Motor neuron (in vitro differentiated cells): ENCODE data around the gene SGCE. TPM values are rescaled to one million over a fixed set of nuclear protein-coding genes. Genes with fewer than 3 reads are reported as not detected.

Source experiments
- ATAC-seq, 8 experiments: fragments of 200-7000 bp; cut with Tn5 transposase; replicated peaks in 6 of 8; 2 replicates each; pipeline ENCODE4 v1.8.0; 2021; ENCODE audit warnings: mild to moderate bottlenecking in 8 of 8, moderate library complexity in 8 of 8
- H3K27ac ChIP-seq, 2 donors: fragments of 250-450 bp; sonication (Bioruptor Pico); 2 replicates each; pipeline ENCODE4 v1.9.0; 2021; ENCODE audit warnings: antibody characterized with exemption in 2 of 2, mild to moderate bottlenecking in 2 of 2, moderate library complexity in 1 of 2
- H3K4me1 ChIP-seq, 2 donors: fragments of 250-450 bp; sonication (Bioruptor Pico); replicated peaks in 1 of 2; 2 replicates each; pipeline ENCODE4 v1.6.1; 2021; ENCODE audit warnings: antibody characterized with exemption in 2 of 2, mild to moderate bottlenecking in 2 of 2, moderate library complexity in 1 of 2
- H3K4me3 ChIP-seq, 5 donors: fragments of 250-450 bp; sonication (Bioruptor Pico); 2 replicates each; pipeline ENCODE4 v1.9.0; 2021; ENCODE audit warnings: antibody characterized with exemption in 5 of 5, mild to moderate bottlenecking in 5 of 5, moderate library complexity in 4 of 5
- WGBS, 10 experiments: fragments of 450-650 bp; shearing (Covaris generic); methylation state at CpG; one replicate each; pipeline ENCODE4 v1.0.0; 2022; 5-methylcytosine and 5-hydroxymethylcytosine counted together
- in situ Hi-C, 9 experiments: fragments of 400-800 bp; cut with MboI; loops; one replicate each; pipeline ENCODE4 v1.15.0; 2021; ENCODE audit warnings: low sequenced_read_pairs in 9 of 9, low pct_unique_long_range_greater_than_20kb in 2 of 9; ENCODE audit not compliant: unreplicated experiment in 9 of 9
- total RNA-seq, 8 experiments: library from RNA; unstranded; fragments of 300-600 nt; gene quantifications; 2 replicates each; pipeline versions ENCODE4 v1.2.3 to v1.2.4, GENCODE V29; 2022

SGCE gene
- total RNA-seq, 8 experiments from 2014 or later = 1.3 to 76.3 (median 30.4) TPM

DNA sequence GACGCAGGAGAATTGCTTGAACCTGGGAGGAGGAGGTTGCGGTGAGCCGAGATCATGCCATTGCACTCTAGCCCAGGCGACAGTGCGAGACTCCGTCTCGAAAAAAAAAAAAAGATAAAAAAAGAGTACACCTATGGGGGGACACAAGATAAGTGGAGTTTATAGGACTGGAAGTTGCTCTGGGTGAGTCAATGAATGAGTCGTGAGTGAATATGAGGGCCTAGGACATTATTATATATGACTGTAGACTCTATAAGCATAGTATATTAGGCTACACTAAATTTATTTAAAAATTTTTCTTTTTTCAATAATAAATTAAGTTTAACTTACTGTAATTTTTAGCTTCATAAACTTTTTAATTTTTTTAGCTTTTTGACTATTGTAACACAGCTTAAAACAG, 19.4 kb upstream of the SGCE start:
- WGBS, 10 experiments = 65 to 100% (median 92%) methylated on average over 1 to 8 of the region's 8 CpGs; no CpG with 5 or more reads in 1 of the 10 experiments
- Histone ChIP-seq H3K27ac (no peak overlapping the region), H3K4me3 (no peak overlapping the region), H3K4me1 (no peaks in the 10 kb centered on the region)
- ATAC-seq = no peak
- in situ Hi-C loops = no loop called here

DNA sequence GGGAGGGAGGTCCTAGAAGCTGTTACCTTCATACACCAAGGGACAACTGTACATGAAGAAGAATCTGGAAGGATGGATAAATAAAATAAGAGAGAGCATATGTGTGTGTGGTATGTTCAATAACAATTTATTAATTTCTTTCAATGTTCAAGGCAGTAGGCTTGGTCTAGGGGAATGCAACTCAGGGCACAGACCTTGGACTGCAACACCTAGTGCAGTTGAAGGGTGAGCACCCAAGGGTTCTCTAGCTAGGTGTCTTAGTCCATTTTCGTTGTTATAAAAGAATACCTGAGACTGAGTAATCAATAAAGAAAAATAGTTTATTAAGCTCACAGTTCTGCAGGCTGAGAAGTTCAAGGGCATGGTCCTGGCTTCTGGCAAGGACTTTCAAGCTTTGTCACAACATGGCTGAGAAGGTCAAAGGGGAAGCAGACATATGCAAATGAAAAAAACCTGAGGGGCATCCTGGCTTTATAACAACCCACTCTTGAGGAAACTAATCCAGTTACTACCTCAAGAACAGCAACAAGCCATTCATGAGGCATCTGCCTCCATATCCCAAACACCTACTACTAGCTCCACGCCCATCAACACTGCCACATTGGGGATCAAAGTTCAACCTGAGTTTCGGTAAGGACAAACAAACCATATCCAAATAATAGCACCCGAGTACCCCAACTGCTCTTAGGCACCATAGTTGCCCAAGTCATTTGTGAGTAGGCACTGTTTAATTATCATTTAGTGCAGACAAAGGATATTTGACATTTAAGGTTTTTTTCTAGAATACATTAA, 15.7 kb upstream of the SGCE start:
- Histone ChIP-seq H3K4me1 (no peaks in the 10 kb centered on the region), H3K27ac (no peak overlapping the region), H3K4me3 (no peak overlapping the region)
- WGBS, 10 experiments = 38 to 100% (median 83%) methylated on average over 1 to 4 of the region's 4 CpGs; no CpG with 5 or more reads in 1 of the 10 experiments
- ATAC-seq = no peak
- in situ Hi-C loops = loop anchor here in 1 of 9 experiments (25.0 kb wide), 1 partner anchor 209 kb away; no protein-coding TSS in a partner anchor

DNA sequence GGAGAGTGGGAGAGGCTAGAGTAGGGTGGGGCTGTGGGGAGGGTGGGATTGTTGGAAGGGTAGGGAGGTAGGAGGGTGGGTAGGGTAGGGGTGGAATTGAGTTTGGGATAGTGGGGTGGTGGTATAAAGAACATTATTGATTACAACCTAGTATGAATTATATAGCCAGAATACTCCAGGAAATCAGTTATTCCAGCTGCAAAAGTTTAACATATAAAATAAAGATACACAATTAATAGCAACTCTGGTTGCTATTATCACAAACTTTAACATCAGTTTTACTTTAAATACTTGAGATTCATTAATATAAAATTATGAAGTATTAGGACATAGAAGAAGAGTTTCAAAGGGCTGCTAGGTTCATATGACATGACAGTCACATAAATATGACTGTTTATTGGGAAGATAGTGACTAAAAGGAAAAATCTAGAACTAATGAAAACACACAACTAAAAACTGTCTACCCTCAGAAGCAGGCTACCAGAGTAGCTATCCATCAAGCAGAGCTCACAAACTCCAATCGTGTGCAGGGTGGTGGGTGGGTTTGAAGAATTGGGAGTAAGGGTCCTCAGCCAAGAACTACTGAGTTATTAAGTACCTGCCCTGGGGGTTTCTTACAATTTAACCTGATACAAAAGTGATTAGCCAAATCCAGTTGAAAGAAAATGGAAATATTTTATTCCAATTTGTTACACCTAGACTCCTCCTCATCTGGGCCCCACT, 14.0 kb upstream of the SGCE start:
- no peak for ATAC-seq
- Histone ChIP-seq H3K4me1 (no peaks in the 10 kb centered on the region), H3K4me3 (no peak overlapping the region), H3K27ac (no peak overlapping the region)
- WGBS, 10 experiments = 33 to 100% (median 78%) methylated on average over 1 of the region's 1 CpG; no CpG with 5 or more reads in 4 of the 10 experiments
- in situ Hi-C loops = loop anchor here in 1 of 9 experiments (25.0 kb wide), 1 partner anchor 208 kb away; no protein-coding TSS in a partner anchor

- 33 to 100% (median 80%) methylated on average over 1 to 3 of the region's 3 CpGs; no CpG with 5 or more reads in 2 of the 10 experiments for WGBS, 10 experiments
- Histone ChIP-seq H3K4me1 (no peaks in the 10 kb centered on the region), H3K4me3 (no peak overlapping the region), H3K27ac (no peak overlapping the region)
- in situ Hi-C loops = loop anchor here in 1 of 9 experiments (25.0 kb wide), 1 partner anchor 205 kb away; no protein-coding TSS in a partner anchor
- ATAC-seq = no peak
Measured at GRCh38 chr7:94666879-94667587, 11.1 kb upstream of the SGCE start.

DNA sequence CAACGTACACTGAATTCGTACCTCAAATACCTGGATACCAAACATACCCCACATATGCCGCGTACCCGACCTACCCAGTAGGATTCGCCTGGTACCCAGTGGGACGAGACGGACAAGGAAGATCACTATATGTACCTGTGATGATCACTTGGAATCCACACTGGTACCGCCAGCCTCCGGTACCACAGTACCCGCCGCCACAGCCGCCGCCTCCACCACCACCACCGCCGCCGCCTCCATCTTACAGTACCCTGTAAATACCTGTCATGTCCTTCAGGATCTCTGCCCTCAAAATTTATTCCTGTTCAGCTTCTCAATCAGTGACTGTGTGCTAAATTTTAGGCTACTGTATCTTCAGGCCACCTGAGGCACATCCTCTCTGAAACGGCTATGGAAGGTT, 9.5 kb upstream of the SGCE start:
- 80 to 91% (median 88%) methylated on average over 1 to 4 of the region's 18 CpGs; no CpG with 5 or more reads in 6 of the 10 experiments for WGBS, 10 experiments
- Histone ChIP-seq H3K4me1 (no peaks in the 10 kb centered on the region), H3K4me3 (no peak overlapping the region), H3K27ac (no peak overlapping the region)
- in situ Hi-C loops = loop anchor here in 1 of 9 experiments (25.0 kb wide), 1 partner anchor 203 kb away; no protein-coding TSS in a partner anchor
- ATAC-seq = no peak

- Histone ChIP-seq H3K27ac (no peak overlapping the region), H3K4me3 (no peak overlapping the region), H3K4me1 (no peaks in the 10 kb centered on the region)
- 90 to 100% (median 99%) methylated on average over 1 to 14 of the region's 23 CpGs; no CpG with 5 or more reads in 3 of the 10 experiments for WGBS, 10 experiments
- in situ Hi-C loops = loop anchor here in 1 of 9 experiments (25.0 kb wide), 1 partner anchor 202 kb away; no protein-coding TSS in a partner anchor
- peak in 2 of 8 experiments; percentile 16 for ATAC-seq
Measured at GRCh38 chr7:94664023-94664422, 8.1 kb upstream of the SGCE start.

- Histone ChIP-seq H3K4me3 (no peak overlapping the region), H3K27ac (no peak overlapping the region), H3K4me1 (no peaks in the 10 kb centered on the region)
- no peak for ATAC-seq
- 33 to 100% (median 79%) methylated on average over 1 of the region's 1 CpG; no CpG with 5 or more reads in 2 of the 10 experiments for WGBS, 10 experiments
- in situ Hi-C loops = loop anchor here in 1 of 9 experiments (25.0 kb wide), 1 partner anchor 200 kb away; no protein-coding TSS in a partner anchor
Measured at GRCh38 chr7:94662548-94662947, 6.6 kb upstream of the SGCE start.

- in situ Hi-C loops = loop anchor here in 1 of 9 experiments (25.0 kb wide), 1 partner anchor 198 kb away; no protein-coding TSS in a partner anchor
- no peak for ATAC-seq
- Histone ChIP-seq H3K4me3 (no peak overlapping the region), H3K4me1 (no peaks in the 10 kb centered on the region), H3K27ac (no peak overlapping the region)
Measured at GRCh38 chr7:94660006-94660405, 4.1 kb upstream of the SGCE start.

- no peak for ATAC-seq
- H3K4me3 ChIP-seq = peak overlapping the region; percentile 14 to 53 (median 19)
- H3K4me1 ChIP-seq = no peaks in the 10 kb centered on the region
- 20 to 90% (median 73%) methylated on average over 1 to 2 of the region's 2 CpGs; no CpG with 5 or more reads in 2 of the 10 experiments for WGBS, 10 experiments
- no peak overlapping the region for H3K27ac ChIP-seq
- in situ Hi-C loops = loop anchor here in 1 of 9 experiments (25.0 kb wide), 1 partner anchor 197 kb away; no protein-coding TSS in a partner anchor
Measured at GRCh38 chr7:94658826-94659225, 2.9 kb upstream of the SGCE start.

DNA sequence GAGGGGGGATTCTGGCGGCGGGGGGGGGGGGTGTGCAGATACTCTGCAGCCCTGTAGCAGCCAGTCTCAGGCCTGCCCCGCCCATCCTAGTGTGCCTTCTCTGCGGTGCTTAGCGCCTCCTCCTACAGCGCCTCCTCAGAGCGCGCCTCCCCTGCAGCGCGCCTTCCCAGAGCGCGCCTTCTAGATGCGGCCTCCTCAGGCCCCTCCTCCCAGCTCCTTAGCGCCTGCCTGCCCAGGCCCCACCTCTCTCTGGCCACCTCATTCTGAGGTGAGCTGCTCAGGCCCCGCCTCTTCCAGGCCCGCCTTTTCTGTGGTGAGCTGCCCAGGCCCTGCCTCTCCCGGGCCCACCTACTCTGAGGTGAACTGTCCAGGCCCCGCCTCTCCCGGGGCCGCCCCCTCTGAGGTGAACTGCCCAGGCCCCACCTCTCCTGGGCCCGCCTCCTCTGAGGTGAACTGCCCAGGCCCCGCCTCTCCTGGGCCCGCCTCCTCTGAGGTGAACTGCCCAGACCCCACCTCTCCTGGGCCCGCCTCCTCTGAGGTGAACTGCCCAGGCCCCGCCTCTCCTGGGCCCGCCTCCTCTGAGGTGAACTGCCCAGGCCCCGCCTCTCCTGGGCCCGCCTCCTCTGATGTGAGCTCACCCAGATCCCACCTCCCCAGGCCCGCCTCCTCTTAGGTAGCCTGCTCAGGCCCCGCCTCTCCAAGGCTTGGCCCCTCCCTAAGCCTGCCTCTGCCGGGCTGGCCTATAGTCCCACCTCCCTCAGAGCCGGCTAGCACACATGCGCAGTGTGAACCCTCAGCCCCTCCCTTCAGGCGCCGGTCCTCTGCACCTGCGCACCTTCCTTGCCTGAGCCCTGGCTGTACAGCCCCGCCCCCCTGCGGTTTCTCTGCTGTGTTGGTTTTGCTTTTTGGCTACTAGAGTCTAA, 2.1 kb upstream of the SGCE start:
- ATAC-seq = peak; percentile 81 to 86 (median 84)

DNA sequence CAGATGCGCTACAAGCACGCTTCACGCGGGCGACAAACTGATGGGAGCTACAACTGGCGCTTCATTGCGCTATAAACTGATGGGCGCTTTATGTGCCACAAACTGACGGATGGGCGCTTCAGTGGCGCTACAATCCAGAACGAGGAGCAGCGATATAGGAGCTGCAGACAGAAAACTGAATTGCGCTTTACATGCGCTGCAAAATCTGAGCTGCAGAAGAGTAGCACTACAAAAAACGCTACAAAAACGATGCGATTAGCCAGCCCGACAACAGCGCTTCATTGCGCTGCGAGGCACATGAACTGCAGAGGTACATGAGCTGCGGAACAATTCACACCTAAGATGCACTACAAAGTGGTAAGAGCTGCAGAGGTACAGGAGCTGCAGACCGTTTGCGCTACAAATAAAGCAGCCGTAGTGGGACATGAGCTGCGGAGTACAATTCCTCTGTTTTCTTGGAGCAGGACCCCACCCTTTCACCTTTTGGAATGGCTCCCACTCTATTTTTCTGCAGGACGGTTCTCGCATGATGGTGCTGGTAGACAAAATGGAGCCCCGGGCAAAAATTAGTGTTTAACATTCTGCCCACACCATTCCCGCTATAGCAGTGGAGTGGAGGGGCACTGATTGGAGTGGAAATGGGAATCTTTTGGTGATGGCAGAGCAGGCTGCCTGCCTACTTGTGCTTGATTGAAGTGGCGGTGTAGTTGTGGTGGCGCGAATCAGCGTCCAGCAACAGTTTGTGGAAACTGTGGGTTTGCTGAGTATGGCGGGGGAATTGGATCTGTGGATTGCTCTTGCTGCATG, 1.2 kb upstream of the SGCE start:
- ATAC-seq = no peak
- in situ Hi-C loops = loop anchor here in 1 of 9 experiments (25.0 kb wide), 1 partner anchor 195 kb away; no protein-coding TSS in a partner anchor
- H3K27ac ChIP-seq = peak overlapping the region; percentile 60 to 72
- WGBS, 10 experiments = 30 to 84% (median 55%) methylated on average over 2 to 25 of the region's 36 CpGs
- peak overlapping the region; percentile 45 to 62 (median 57) for H3K4me3 ChIP-seq
- H3K4me1 ChIP-seq = peaks cover 0 to 5% of the 10 kb centered on the region in 2 donors

More for the DNA sequence above, 2.1 kb upstream of the SGCE start:
- in situ Hi-C loops = loop anchor here in 1 of 9 experiments (25.0 kb wide), 1 partner anchor 196 kb away; no protein-coding TSS in a partner anchor
- Histone ChIP-seq H3K27ac (peak overlapping the region; percentile 52 to 55), H3K4me1 (peaks cover 0 to 3% of the 10 kb centered on the region in 2 donors), H3K4me3 (peak overlapping the region; percentile 45 to 62 (median 57))
- WGBS, 10 experiments = 38 to 80% (median 57%) methylated on average over 1 to 7 of the region's 38 CpGs; no CpG with 5 or more reads in 4 of the 10 experiments
